K562 (cell line): ENCODE measurements around the gene NYNRIN. TPM values are rescaled to one million over a fixed set of nuclear protein-coding genes. Genes with fewer than 3 reads are reported as not detected.

Experiments
- CBX1 ChIP-seq: sonication (generic); IDR thresholded peaks from 2 replicates; pipeline ENCODE4 v1.6.1; 2016; ENCODE audit warnings: antibody characterized with exemption, low read depth, mild to moderate bottlenecking
- CEBPZ ChIP-seq: fragments of 150-350 bp; IDR thresholded peaks from 2 replicates; pipeline ENCODE4 v1.6.1; 2014; ENCODE audit warnings: low read depth, mild to moderate bottlenecking, low read length, borderline replicate concordance
- CREM ChIP-seq: IDR thresholded peaks from 2 replicates; pipeline ENCODE4 v1.6.1; 2014; ENCODE audit warnings: antibody characterized with exemption, low read depth
- HNRNPLL ChIP-seq: fragments of 200-400 bp; formaldehyde crosslinking; IDR thresholded peaks from 2 replicates; pipeline ENCODE4 v1.6.1; 2017; ENCODE audit warnings: low read length, low read depth, mild to moderate bottlenecking; ENCODE audit not compliant: poor library complexity, severe bottlenecking
- KLF6 ChIP-seq: fragments of 250-450 bp; sonication (Bioruptor Pico); IDR thresholded peaks from 2 replicates; pipeline ENCODE4 v1.4.0; 2020; ENCODE audit warnings: mild to moderate bottlenecking, moderate library complexity, borderline replicate concordance
- MGA ChIP-seq: fragments of 450-650 bp; IDR thresholded peaks from 2 replicates; pipeline ENCODE4 v1.6.1; 2016; ENCODE audit warnings: mild to moderate bottlenecking, moderate library complexity
- PURB ChIP-seq: sonication (generic); formaldehyde crosslinking; IDR thresholded peaks from 2 replicates; pipeline ENCODE4 v1.9.0; 2021; ENCODE audit warnings: low read depth, mild to moderate bottlenecking, missing genetic modification reagents
- ZNF316 ChIP-seq: fragments of 450-650 bp; IDR thresholded peaks from 2 replicates; pipeline ENCODE4 v1.6.1; 2016
- ZNF778 ChIP-seq: fragments of 450-650 bp; formaldehyde crosslinking; IDR thresholded peaks from 2 replicates; pipeline ENCODE4 v1.4.0; 2020; ENCODE audit warnings: mild to moderate bottlenecking, moderate library complexity
- ZNF79 ChIP-seq: fragments of 250-450 bp; sonication (Bioruptor Pico); IDR thresholded peaks from 2 replicates; pipeline ENCODE4 v1.4.0; 2020; ENCODE audit warnings: low read depth, mild to moderate bottlenecking, moderate library complexity
- polyA plus RNA-seq, 8 experiments: library from polyadenylated mRNA; depleted of rRNA in 4 of 8; stranded (reverse) in 5 of 8; unstranded in 3 of 8; fragments of >200 nt; fragmentation: Nextera tagmentation in 2 of 8; fragmentation: Illumina TruSeq in 1 of 8; extraction: Ambion mirVana in 2 of 8; extraction: Trizol in 1 of 8; gene quantifications; 2 replicates each; pipeline versions ENCODE4 v1.2.1 to v1.2.3, GENCODE V29; 2011 to 2014; ENCODE audit warnings: inconsistent platforms in 1 of 8, missing spikeins in 1 of 8
- total RNA-seq, 7 experiments: library from RNA; depleted of rRNA in 6 of 7; stranded (reverse); fragments of >200 nt in 6 of 7; fragmentation: Illumina TruSeq in 2 of 7; extraction: Trizol in 2 of 7; gene quantifications; 2 replicates each; pipeline versions ENCODE4 v1.2.1 to v1.2.3, GENCODE V29; 2011 to 2021; ENCODE audit warnings: low replicate concordance in 1 of 7
- TF ChIP-seq, protein P1 (sequence below): fragments of 450-650 bp; formaldehyde crosslinking; IDR thresholded peaks from 2 replicates; pipeline ENCODE4 v1.4.0; 2020; ENCODE audit warnings: mild to moderate bottlenecking, moderate library complexity

The NYNRIN gene
- total and polyA plus RNA-seq, 9 of the 15 experiments (the other 6 are each of a cell fraction or from before 2014, with no cell fraction given): 0.04 to 1.2 (median 0.28) TPM

GRCh38 chr14:24431569-24432258 lies 32.9 kb downstream of the NYNRIN start (continued):
- no peak for TF ChIP-seq ZNF778 (CRISPR knock-in tag)
- TF ChIP-seq CBX1: no peak
- TF ChIP-seq HNRNPLL: no peak
- TF ChIP-seq CREM: peak; percentile 24; the same call in 1 of the 2 replicates
- TF ChIP-seq MGA: no peak
- peak; percentile 68 for TF ChIP-seq ZNF316
- TF ChIP-seq CEBPZ: no peak
- TF ChIP-seq ZNF79 (CRISPR knock-in tag): no peak
- TF ChIP-seq, protein P1, sequence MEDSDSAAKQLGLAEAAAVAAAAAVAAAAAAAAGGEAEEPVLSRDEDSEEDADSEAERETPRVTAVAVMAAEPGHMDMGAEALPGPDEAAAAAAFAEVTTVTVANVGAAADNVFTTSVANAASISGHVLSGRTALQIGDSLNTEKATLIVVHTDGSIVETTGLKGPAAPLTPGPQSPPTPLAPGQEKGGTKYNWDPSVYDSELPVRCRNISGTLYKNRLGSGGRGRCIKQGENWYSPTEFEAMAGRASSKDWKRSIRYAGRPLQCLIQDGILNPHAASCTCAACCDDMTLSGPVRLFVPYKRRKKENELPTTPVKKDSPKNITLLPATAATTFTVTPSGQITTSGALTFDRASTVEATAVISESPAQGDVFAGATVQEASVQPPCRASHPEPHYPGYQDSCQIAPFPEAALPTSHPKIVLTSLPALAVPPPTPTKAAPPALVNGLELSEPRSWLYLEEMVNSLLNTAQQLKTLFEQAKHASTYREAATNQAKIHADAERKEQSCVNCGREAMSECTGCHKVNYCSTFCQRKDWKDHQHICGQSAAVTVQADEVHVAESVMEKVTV (CRISPR knock-in tag): peak; percentile 57
- no peak for TF ChIP-seq KLF6
- no peak for TF ChIP-seq PURB (CRISPR knock-in tag)
